Measurements from ENCODE around the gene LMOD2. TPM values are rescaled to one million over a fixed set of nuclear protein-coding genes. Genes with fewer than 3 reads are reported as not detected.

The LMOD2 gene
- total RNA-seq, 1 donor from 2014 or later: not detected

DNA sequence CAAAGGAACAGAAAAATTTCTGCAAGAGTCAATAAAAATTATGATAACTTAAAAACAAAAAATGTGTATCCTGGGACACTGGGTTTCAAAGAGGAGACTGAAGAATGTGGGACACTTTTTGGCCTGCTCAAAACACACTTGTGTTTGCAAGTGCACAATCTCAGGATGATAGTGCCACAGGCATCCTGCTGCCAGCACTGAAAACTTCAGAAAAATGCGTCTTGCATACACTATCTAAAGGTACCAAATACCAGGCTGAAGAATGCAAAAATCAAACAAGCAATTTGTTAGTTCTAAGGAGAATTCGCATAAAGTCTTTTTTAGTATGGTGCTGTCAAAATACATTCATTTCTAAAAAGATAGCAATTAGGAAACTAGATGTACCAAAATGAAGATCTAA lies 55.0 kb downstream of the LMOD2 start:
- Mint-ChIP-seq H3K27me3 (ENCODE audit: unreplicated experiment) (no peaks in the 10 kb centered on the region), H3K9me3 (ENCODE audit: unreplicated experiment) (no peaks in the 10 kb centered on the region), H3K27ac (ENCODE audit: unreplicated experiment) (no peak overlapping the region), H3K4me3 (ENCODE audit: unreplicated experiment) (no peak overlapping the region), H3K4me1 (ENCODE audit: unreplicated experiment) (peaks cover 51% of the 10 kb centered on the region), H3K36me3 (ENCODE audit: unreplicated experiment) (peaks cover 13% of the 10 kb centered on the region)
- no peak for TF ChIP-seq CTCF (IDR thresholded peaks at IDR 0.05)
- no peak for DNase-seq (ENCODE audit: extremely low spot score, unreplicated experiment)

GRCh38 chr7:123711832-123712293 lies 56.2 kb downstream of the LMOD2 start:
- peaks cover 52% of the 10 kb centered on the region for H3K4me1 Mint-ChIP-seq (ENCODE audit: unreplicated experiment)

DNA sequence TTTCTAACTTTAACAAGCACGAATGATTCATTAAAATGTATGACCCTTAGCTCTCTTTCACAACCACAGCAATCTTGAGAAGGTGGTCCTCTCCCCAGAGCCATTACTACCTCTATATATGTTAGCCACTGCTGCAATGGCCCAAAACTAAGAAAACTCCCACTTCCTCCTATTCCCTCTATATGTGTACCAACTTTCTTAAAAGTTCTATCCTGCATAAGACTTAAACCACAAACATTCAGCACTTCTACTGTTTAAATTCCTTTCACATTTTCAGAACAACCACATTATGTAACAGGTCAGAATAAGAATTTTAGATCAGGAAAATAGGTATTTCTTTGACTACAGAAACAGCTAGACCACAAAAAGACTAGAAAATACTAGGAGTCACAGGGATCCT lies 57.0 kb downstream of the LMOD2 start:
- no peaks in the 10 kb centered on the region for H3K27me3 Mint-ChIP-seq (ENCODE audit: unreplicated experiment)
- no peak for TF ChIP-seq CTCF (IDR thresholded peaks at IDR 0.05)
- peaks cover 56% of the 10 kb centered on the region for H3K4me1 Mint-ChIP-seq (ENCODE audit: unreplicated experiment)
- H3K9me3 Mint-ChIP-seq (ENCODE audit: unreplicated experiment): no peaks in the 10 kb centered on the region
- no peak for DNase-seq (ENCODE audit: extremely low spot score, unreplicated experiment)
- peak overlapping the region; percentile 77 for H3K27ac Mint-ChIP-seq (ENCODE audit: unreplicated experiment)
- peaks cover 10% of the 10 kb centered on the region for H3K36me3 Mint-ChIP-seq (ENCODE audit: unreplicated experiment)
- H3K4me3 Mint-ChIP-seq (ENCODE audit: unreplicated experiment): no peak overlapping the region

More at GRCh38 chr7:123711832-123712293, 56.2 kb downstream of the LMOD2 start:
- Mint-ChIP-seq H3K27ac (ENCODE audit: unreplicated experiment) (no peak overlapping the region), H3K4me3 (ENCODE audit: unreplicated experiment) (no peak overlapping the region), H3K27me3 (ENCODE audit: unreplicated experiment) (no peaks in the 10 kb centered on the region), H3K9me3 (ENCODE audit: unreplicated experiment) (no peaks in the 10 kb centered on the region), H3K36me3 (ENCODE audit: unreplicated experiment) (peaks cover 10% of the 10 kb centered on the region)
- no peak for TF ChIP-seq CTCF (IDR thresholded peaks at IDR 0.05)
- DNase-seq (ENCODE audit: extremely low spot score, unreplicated experiment): no peak

Other genes with a start within 250 kb of the LMOD2 start
- gene IQUB, start 121.3 kb upstream of the LMOD2 start, total RNA-seq: 0.26 and 0.32 TPM in 2 replicates
- 56.5 and 64.7 TPM in 2 replicates for gene NDUFA5, start 98.0 kb upstream of the LMOD2 start, total RNA-seq
- gene ASB15, start 54.0 kb upstream of the LMOD2 start, total RNA-seq: not detected in 2 replicates
- gene WASL, start 93.1 kb downstream of the LMOD2 start, total RNA-seq: 41.5 and 42.7 TPM in 2 replicates
- gene HYAL4, start 189.3 kb downstream of the LMOD2 start, total RNA-seq: not detected in 2 replicates

Data from osteocyte (in vitro differentiated cells).